Fibroblast of skin of abdomen (primary cell): Measurements from ENCODE around the gene MIA2. TPM values are rescaled to one million over a fixed set of nuclear protein-coding genes. Genes with fewer than 3 reads are reported as not detected.
A peak's percentile ranks its signal among the peaks of the same experiment; 100 is the strongest.
"Not testable (repeated sequence)": the region's sequence is repeated elsewhere in the genome, so short reads cannot be mapped to it uniquely, and the experiment has no call there.

ENCODE experiments used
- DNase-seq: peaks from one replicate; pipeline ENCODE4 v3.0.0-alpha.2; 2013
- polyA plus RNA-seq, 2 experiments: library from polyadenylated mRNA; unstranded; fragments of 120-200 nt; gene quantifications; one replicate each; pipeline ENCODE4 v1.2.1, GENCODE V29; 2013; ENCODE audit not compliant: insufficient read length in 2 of 2

Gene MIA2, protein sequence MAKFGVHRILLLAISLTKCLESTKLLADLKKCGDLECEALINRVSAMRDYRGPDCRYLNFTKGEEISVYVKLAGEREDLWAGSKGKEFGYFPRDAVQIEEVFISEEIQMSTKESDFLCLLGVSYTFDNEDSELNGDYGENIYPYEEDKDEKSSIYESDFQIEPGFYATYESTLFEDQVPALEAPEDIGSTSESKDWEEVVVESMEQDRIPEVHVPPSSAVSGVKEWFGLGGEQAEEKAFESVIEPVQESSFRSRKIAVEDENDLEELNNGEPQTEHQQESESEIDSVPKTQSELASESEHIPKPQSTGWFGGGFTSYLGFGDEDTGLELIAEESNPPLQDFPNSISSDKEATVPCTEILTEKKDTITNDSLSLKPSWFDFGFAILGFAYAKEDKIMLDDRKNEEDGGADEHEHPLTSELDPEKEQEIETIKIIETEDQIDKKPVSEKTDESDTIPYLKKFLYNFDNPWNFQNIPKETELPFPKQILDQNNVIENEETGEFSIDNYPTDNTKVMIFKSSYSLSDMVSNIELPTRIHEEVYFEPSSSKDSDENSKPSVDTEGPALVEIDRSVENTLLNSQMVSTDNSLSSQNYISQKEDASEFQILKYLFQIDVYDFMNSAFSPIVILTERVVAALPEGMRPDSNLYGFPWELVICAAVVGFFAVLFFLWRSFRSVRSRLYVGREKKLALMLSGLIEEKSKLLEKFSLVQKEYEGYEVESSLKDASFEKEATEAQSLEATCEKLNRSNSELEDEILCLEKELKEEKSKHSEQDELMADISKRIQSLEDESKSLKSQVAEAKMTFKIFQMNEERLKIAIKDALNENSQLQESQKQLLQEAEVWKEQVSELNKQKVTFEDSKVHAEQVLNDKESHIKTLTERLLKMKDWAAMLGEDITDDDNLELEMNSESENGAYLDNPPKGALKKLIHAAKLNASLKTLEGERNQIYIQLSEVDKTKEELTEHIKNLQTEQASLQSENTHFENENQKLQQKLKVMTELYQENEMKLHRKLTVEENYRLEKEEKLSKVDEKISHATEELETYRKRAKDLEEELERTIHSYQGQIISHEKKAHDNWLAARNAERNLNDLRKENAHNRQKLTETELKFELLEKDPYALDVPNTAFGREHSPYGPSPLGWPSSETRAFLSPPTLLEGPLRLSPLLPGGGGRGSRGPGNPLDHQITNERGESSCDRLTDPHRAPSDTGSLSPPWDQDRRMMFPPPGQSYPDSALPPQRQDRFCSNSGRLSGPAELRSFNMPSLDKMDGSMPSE (N-terminal part only)
- 16.0 TPM for polyA plus RNA-seq (2013, experiment 1 of 2; ENCODE audit: insufficient read length)
- 14.3 TPM for polyA plus RNA-seq (2013, experiment 2 of 2; ENCODE audit: insufficient read length)

DNA sequence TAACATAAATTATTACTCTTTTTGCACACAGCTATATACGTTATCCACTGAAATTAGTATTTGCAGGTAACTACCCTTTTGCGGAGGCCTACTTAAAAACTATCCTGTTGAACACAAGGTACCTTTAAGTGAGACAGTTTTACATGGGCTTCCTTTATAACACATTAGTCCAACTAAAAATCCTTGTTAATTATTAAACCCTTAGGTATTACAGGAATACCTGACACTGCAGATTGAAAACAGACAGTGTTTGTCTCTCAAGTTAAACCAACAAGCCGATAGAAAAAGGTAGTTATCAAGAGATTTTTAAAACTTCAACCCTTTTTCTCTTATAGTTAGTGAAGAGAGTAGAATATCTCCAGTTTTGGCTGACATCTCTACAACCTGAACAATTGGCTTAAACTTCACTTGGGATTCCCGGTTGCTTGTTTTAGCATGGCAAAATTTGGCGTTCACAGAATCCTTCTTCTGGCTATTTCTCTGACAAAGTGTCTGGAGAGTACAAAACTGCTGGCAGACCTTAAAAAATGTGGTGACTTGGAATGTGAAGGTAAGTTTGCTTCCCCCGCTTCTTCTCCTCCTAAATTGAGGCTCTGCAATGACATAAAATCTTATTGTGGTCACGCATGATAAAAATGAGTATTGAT, at the start of gene MIA2:
Gene MIA2, plus strand, starts transcription at position 236 of the 647 bp plus-strand sequence. Its CDS starts 200 bp downstream, at position 436.
- DNase-seq: no peak

DNA sequence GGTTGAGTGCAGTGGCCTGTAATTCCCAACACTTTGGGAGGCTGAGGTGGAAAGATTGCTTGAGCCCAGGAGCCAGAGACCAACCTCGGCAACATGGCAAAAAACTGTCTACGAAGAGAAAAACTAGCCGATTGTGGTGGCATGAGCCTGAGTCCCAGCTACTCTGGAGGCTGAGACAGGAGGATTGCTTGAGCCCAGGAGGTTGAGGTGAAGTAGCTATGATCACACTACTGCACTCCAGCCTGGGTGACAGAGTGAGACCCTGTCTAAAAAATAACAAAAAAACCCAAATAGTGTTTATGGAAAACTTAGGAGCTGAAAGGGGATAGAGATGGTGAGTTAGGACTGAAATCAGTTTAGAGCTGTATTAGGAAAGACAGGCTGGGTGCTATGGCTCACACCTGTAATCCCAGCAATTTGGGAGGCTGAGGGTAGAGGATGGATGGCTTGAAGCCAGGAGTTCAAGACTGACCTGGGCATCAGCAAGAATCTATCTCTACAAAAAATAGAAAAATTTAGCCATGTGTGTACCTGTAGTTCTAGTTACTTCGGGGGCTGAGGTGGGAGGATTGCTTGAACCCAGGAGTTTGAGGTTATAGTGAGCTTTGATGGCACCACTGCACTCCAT, 49.0 kb upstream of the MIA2 start:
- no peak for DNase-seq

DNA sequence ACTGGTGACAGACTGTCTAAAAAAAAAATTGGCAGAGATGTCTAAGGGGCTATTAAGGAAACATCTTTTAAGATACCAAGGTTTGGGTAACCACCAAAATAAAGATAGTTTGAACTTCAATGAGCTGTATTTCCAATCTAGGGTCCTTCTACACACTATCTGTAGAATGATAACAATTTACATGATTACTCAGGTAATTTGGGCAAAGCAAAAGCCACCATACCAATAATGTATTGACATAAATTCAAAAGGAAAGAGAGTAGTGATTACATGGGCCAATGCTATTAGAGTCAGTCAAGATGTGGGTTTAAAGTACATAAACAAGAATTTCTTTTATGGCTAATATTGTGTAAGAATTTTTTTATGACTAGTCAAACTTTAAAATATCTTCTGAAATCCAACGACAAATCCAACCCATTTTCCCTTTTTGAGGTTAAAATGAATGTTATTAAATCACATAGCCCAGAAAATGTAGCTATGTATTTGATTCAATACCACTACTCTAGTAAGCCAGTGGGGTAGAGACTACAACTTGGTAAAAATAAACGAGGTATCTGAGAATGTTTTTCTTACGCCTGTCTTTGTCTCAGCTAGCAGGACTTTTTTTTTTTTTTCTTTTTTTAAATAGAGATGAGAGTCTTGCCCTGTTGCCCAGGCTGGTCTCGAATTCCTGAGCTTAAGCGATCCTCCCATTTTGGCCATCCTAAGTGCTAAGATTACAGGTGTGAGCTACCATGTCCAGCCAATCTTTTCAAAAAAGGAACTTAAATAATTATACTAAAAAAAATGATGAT, 48.3 kb upstream of the MIA2 start:
- DNase-seq: no peak

DNA sequence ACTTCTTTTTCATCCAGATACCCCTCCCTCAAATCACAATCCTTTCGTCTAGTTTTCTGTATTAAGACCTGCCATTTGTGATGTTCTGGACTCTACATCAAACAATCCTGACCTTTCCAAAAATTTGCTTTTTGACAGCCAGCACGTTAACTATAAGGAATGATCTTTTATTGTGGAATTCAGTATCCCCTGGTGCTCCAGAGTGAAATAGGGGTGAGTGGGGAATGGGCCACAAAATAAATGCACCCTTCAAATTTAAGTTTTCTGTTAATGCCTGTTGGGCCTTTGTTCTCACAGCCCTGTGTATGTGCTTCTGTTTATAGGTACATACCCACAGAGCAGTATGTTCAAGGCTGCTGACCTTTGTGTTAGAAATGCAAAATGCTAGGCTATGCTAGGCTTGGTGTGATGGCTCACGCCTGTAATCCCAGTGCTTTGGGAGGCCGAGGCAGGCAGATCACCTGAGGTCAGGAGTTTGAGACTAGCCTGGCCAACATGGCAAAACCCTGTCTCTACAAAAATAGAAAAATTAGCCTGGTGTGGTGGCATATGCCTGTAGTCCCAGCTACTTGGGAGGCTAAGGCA, 46.7 kb upstream of the MIA2 start:
- no peak for DNase-seq

DNA sequence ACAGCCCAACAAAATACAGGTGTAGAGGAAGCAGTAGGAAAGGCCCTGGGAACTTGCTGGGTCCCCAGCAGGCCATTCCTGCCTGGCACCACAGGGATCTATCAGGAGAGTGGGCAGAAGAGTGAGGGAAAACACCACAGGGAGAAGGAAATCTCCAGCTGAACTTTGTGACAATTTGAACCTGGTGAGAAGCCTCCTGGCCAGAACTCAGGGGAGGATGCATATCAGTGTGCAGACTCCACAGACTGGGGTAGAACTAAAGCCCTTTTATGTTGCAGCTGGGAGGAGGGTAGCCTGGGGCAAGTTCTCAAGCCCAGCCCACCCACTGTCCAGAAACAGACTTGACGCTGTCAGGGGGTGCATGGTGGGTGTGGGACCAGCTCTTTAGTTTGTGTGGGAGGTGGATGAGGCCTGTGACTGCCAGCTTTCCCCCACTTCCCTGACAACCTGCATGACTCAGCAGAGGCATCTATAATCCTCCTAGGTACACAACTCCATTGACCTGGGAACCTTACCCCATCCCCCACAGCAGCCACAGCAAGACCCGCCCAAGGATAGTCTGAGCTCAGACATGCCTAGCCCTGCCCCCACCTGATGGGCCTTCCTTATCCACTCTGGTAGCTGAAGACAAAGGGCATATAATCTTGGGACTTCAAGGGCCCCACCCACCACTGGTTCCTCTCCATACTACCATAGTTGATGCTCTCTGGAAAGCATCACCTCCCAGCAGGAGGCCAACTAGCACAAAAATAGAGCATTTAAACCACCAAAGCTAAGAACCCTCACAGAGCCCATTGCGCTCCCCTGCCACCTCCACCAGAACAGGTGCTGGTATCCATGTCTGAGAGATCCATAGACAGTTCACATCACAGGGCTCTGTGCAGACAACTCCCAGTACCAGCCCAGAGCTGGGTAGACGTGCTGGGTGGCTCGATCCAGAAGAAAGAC, 29.8 kb upstream of the MIA2 start:
- DNase-seq: no peak

DNA sequence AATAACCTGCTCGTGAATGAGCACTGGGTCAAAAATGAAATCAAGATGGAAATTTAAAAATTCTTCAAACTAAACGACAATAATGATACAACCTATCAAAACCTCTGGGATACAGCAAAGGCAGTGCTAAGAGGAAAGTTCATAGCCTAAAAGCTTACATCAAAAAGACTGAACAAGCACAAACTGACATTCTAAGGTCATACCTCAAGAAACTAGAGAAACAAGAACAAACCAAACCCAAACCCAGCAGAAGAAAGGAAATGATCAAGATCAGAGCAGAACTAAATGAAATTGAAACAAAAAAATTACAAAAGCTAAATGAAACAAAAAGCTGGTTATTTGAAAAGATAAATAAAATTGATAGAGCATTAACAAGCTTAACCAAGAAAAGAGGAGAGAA, 26.3 kb upstream of the MIA2 start:
- DNase-seq: not testable (repeated sequence)

DNA sequence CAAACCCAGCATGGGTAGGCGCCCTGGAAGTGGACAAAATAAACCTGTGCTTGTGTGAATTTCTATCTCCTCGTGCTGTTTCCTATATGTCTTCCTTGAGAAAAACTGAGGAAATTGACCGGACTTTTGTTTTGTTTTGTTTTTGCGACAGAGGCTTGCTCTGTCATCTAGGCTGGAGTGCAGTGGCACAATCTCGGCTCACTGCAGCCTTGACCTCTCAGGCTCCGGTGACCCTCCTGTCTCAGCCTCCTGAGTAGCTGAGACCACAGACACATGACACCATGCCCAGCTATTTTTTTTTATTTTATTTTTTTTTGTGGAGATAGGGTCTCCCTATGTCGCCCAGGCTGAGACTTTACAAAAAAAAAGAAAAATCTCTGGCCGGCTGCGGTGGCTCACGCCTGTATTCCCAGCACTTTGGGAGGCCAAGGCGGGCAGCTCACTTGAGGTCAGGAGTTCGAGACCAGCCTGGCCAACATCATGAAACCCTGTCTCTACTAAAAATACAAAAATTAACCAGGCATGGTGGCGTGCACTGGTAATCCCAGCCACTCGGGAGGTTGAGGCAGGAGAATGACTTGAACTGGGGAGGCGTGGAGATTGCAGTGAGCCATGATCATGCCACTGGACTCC, 22.5 kb upstream of the MIA2 start:
- DNase-seq: no peak

DNA sequence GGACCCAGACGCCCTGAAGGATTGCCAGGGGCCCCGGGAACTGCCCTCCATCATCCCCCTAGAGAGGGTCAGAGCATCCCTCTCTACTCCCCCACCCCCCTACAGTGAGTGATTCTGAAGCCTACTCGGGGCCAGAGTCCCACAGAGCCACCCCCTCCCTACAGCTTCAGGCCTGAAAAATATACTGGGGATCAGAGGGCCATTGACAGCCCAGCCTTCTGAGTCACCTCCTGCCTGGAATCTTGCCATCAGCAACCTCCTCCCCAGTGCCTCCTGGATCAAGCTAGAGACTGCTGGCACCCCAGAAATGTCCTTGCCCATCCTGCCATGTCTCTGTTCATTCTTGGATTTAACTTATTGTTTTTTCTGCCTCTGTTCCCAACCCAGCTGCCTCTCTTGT, 21.7 kb upstream of the MIA2 start:
- DNase-seq: no peak

DNA sequence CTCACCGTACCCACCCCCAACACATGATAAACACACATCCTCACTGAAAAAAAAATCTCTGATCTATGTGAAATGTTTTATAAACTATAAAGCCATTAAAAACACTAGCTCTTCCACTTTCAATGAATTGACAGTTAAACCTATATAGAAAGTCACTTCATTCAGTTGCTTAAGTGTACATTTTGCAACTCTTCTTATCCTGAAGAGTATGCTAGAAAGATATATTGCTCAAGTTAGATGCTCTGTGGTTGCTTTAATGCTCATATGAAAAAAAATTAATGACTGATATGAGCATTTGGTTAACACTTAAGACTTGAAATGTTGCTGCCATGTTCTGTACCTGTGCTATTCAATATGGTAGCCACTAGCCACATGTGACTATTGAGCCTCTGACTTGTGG, 21.0 kb upstream of the MIA2 start:
- DNase-seq: no peak

DNA sequence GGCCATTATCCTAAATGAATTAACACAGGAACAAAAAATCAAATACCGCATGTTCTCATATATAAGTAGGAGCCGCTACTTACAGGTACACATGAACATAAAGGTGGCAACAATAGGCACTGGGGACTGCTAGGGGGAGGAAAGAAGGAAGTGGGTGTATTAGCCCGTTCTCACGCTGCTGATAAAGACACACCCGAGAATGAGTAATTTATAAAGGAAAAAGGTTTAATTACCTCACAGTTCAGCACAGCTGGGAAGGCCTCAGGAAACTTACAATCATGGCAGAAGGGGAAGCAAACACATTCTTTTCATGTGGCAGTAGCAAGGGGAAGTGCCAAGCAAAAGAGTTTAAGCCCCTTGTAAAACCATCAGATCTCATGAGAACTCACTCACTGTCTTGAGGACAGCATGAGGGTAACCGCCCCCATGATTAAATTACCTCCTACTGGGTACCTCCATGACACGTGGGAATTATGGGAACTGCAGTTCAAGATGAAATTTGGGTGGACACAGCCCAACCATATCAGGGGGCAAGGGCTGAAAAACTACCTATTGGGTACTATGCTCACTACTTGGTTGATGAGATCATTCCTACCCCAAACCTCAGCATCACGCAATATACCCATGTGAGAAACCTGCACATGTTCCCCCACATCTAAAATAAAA, 16.4 kb upstream of the MIA2 start:
- no peak for DNase-seq

DNA sequence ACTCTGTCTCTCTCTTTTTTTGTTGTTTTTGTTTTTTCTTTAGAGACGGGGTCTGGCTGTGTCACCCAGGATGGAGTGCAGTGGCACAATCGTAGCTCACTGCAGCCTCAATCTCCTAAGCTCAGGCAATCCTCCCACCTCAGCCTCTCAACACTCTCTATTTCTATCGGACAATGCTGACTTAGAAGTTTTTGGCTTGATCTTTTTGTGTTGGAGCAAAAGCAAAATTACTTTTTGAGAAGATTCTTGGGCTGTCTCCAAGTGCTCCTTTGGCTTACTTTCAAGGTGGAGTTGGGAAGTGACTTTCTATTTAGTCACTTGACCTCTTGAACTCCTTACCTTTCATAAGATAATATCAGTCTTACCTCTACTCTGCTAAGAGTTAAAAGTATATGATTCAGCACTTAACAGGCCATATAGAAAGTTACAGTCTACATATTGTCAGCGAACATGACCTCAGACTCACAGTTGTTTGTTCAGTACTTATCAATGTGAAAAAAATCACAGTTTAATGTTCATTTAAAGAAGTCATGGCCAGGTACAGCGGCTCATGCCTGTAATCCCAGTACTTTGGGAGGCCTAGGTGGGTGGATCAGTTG, 15.4 kb upstream of the MIA2 start:
- peak; percentile 23 for DNase-seq

DNA sequence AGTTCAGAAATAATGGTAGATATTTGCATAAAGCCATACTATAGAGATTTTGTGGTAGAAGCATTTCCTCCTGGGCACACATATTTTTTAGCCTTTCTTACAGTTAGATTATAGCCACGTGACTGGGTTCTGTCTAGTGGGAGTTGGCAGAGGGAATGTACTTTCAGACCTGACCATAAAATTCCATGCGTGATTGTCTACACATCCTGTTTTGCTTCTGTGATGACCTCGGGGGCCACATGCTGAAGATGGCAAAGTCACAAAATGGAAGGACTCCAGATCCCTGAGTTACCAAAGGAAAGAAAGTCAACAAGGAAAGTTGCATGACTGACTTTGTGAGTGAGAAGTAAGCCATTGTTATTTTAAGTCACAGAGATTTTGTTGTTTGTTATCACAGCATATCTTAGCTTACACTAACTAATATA, 14.6 kb upstream of the MIA2 start:
- DNase-seq: peak; percentile 13

DNA sequence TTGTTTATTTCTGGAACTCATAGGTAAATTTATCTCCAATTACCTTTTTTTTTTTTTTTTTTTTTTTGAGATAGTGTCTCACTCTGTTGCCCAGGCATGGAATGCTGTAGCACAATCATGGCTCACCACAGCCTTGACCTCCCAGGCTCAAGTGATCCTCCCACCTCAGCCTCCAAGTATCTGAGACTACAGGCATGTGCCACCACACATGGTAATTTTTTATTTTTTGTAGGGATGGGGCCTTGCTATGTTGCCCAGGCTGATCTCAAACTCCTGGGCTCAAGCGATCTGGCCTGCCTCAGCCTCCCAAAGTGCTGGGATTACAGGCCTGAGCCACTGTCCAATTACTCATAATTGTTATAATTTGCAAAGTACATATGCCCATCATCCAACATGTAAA, 13.2 kb upstream of the MIA2 start:
- not testable (repeated sequence) for DNase-seq

DNA sequence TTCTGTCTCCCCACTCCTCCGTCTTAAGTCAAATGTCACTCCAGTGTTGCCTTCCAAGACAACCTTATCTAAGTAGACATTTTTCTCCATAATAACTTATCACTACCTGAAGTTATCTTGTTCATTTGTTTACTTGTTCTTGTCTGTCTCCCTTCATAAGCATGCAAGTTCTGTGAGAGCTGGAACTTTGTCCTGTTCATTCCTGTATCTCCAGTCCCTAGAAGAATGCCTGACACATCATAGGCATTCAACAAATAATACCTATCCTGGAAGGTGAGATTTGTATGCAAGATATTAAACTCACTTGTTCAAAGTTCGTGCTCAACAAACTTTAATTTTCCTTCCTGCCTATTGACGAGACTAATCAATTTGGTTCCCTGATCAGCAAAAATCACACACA, 5.7 kb upstream of the MIA2 start:
- DNase-seq: no peak

DNA sequence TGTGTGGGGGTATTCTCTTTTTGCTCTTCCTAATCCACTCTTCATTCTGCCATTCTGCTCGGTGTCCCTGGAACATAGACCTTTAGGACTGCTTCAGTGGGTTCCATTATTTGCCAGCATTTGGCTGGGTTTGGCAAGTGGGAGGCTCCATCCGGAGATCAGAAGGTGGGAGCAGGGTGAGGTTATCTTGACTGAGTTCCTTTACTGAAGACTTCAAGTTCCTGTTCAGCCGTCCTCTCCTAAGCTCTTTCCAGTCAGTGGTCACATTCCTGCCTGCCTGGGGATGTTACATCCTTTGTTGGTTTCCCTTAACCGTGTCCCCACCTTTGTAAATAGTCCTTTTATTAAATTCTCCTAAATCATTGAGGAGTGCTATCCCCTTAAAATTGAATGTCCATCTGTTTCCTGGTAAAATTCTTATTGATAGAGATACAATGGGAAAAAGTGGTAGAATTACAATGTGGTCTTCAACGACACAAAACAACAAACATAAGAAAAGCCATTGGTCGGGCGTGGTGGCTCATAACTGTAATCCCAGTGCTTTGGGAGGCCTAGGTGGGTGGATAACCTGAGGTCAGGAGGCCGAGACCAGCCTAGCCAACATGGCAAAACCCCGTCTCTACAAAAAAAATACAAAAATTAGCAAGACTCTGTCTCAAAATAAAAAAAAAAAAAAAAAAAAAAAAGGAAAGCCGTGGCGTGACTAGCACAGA, 5.0 kb upstream of the MIA2 start:
- DNase-seq: no peak

DNA sequence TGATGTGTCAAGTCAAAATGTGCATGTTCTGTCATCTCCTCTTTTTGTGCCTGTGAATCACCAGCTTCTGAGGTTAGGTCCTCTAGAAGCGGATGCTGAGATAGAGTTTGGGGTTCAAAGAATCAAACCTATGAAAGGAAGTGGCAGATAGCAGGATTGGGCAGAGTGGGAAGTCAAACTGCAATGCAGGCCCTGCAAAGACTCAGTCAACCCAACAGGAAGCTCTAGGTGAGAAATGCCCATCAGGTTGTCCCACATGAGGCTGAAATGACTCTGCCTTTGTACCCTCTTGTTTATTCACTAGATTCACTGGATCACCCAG, 4.5 kb upstream of the MIA2 start:
- DNase-seq: no peak

DNA sequence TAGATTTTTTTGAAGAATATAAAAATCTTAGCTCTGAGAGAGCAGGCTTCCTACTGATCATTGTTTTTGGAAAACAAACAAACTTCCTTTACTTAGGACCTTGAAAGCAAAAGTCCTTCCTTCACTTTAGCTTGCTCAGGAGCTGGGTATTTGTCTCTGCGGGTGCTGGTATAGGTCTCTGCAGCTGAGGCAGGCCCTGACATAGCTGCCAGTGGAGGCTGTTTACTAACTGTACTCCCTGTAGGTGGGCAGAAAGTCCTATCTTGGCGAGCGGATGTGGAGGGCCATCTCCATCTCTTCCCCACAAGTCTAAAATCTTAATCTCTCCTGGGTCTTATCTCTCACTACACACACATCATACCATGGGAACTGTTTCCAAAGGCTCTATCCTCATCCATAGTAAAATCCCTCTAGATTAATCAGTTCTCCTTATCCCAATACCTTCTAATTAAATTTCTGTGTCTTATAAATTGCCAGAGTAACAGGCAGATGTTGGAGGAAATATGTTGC, 4.1 kb upstream of the MIA2 start:
- DNase-seq: no peak
